Daoy (cell line): Measurements from ENCODE around the gene HPRT1. TPM values are rescaled to one million over a fixed set of nuclear protein-coding genes. Genes with fewer than 3 reads are reported as not detected.
"Not testable (repeated sequence)": the region's sequence is repeated elsewhere in the genome, so short reads cannot be mapped to it uniquely, and the experiment has no call there.

Experiments used
- DNase-seq: peaks from one replicate; pipeline ENCODE4 v3.0.0-alpha.2; 2015; ENCODE audit warnings: low read depth
- total RNA-seq: library from RNA; depleted of rRNA; stranded (reverse); fragments of >200 nt; shearing (Covaris generic); gene quantifications from 2 replicates; pipeline ENCODE4 v1.2.3, GENCODE V29; 2014; rRNA removed

HPRT1 gene, protein sequence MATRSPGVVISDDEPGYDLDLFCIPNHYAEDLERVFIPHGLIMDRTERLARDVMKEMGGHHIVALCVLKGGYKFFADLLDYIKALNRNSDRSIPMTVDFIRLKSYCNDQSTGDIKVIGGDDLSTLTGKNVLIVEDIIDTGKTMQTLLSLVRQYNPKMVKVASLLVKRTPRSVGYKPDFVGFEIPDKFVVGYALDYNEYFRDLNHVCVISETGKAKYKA
- total RNA-seq: 13.9 and 21.7 TPM in 2 replicates

DNA sequence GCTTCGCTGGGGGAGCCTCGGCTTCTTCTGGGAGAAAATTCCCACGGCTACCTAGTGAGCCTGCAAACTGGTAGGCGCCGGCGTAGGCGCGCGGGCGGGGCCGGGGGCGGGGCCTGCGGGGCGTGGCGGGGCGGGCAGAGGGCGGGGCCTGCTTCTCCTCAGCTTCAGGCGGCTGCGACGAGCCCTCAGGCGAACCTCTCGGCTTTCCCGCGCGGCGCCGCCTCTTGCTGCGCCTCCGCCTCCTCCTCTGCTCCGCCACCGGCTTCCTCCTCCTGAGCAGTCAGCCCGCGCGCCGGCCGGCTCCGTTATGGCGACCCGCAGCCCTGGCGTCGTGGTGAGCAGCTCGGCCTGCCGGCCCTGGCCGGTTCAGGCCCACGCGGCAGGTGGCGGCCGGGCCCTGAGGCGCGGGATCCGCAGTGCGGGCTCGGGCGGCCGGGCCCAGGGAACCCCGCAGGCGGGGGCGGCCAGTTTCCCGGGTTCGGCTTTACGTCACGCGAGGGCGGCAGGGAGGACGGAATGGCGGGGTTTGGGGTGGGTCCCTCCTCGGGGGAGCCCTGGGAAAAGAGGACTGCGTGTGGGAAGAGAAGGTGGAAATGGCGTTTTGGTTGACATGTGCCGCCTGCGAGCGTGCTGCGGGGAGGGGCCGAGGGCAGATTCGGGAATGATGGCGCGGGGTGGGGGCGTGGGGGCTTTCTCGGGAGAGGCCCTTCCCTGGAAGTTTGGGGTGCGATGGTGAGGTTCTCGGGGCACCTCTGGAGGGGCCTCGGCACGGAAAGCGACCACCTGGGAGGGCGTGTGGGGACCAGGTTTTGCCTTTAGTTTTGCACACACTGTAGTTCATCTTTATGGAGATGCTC, at the start of gene HPRT1:
Gene HPRT1, plus strand, starts transcription at position 161 of the 857 bp plus-strand sequence. Its CDS starts 147 bp downstream, at position 308.
- DNase-seq: peak; percentile 81

GRCh38 chrX:134416087-134416486, 43.9 kb upstream of the HPRT1 start:
- DNase-seq: no peak

- DNase-seq: no peak
These were observed 41.5 kb upstream of the HPRT1 start for GRCh38 chrX:134418317-134419113.

DNA sequence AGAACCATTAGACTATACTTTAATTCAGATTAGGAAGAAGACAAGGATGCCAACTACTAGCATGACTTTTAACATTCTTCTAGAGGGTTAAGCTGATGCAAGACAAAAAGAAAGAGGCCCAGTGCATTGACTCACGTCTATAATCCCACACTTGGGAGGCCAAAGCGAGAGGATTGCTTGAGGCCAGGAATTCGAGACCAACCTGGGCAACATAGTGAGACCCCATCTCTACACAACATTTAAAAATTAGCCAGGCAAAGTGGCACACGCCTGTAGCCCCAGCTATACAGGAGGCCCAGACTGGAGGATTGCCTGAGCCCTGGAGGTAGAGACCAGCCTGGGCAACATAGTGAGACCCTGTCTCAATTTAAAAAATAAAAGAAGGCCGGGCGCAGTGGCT, 40.2 kb upstream of the HPRT1 start:
- no peak for DNase-seq

- no peak for DNase-seq
These were observed 36.4 kb upstream of the HPRT1 start for GRCh38 chrX:134423606-134424005.

DNA sequence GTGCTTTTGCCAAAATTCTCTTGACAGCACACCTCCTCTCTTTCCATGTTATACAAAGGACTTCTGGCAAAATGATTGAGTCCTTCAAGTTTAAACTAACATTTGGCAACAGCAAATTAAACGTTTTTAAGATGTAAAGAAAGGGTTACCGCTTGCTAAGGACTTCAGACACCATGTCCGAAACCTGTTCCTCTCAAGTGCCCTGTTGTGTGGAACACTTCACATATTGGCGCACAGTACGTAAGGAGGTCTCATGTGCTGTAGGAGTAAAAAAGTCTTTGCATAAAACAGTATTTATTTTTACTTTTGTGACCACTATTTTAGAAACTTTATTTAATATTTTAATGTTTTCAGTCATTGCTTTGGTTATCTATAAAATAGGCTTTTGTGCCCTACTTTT, 33.7 kb upstream of the HPRT1 start:
- DNase-seq: no peak

DNA sequence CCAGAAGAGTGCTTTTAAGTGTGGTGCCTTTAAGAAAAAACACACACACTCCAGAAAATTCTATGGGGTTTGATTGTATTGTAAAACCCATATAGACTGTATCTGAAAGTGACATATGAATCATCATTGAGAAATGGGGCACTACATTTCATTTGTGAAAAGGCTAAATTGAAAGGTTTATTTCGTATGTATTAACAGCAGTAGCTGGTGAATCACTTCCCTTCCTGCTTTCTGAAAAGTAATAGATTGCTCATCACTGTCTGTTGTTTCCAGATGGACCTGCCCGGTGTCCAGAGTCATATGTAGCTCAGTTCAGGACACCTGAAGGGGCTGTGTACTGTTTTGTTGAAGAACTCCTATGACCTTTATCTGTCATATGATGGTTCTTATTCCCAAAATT, 28.1 kb upstream of the HPRT1 start:
- no peak for DNase-seq

GRCh38 chrX:134435894-134436293, 24.1 kb upstream of the HPRT1 start:
- no peak for DNase-seq

DNA sequence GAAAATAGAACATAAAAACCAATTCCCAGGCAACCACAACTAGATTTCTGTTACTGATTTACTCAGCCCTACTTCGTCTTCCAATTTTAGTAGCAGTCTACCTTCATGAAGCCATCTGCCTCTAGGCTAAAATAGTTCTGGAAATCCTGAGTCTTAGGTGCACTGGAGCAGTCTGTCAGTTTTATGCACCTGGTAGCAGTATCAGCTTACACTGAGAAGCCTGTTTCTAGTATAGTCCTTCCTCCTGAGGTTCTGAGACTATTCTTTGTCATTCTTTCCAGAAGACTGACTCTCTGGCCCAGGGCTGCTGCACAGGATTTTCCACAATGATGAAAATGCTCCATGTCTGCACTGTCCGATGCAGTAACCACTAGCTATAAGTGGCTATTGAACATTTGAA, 16.9 kb upstream of the HPRT1 start:
- no peak for DNase-seq

DNA sequence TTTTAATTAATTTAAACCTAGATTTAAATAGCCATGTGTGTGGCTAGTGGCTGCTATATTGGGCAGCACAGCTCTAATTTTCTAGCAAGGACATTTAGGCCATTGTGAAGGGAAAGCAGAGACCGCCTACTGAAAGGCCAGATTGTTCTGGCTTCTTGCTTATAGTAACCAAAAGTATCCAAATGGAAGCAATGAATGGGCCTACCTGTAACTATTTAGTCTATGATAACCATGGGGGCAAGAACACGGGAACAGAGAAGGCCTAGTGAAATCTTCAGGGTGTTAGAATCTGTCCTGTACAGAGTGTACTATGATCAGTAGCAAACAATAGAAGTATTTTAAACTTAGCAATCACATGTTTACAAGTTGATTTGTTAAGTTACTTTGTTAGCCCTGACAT, 16.5 kb upstream of the HPRT1 start:
- no peak for DNase-seq

- DNase-seq: no peak
These were observed 15.3 kb upstream of the HPRT1 start for GRCh38 chrX:134444681-134445080.

DNA sequence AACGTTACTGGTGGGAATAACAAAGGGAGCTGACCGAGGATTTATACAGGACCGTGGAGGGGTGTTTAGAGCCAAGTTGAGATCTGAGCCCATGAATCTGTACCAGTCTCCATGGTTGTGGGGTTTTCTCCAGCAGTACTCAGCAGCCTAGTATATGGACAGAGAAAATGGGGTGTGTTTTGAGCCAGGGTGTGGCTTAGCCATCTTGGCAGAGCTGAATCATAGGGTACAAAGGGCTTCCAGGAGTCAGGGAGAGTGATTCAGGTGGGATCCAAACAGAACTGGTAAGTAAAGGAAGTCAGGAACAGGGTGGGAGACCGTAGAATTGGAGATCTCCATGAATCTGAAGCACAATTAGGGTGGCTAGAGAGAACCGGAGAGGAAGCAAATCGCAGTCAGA, 7.4 kb upstream of the HPRT1 start:
- no peak for DNase-seq

DNA sequence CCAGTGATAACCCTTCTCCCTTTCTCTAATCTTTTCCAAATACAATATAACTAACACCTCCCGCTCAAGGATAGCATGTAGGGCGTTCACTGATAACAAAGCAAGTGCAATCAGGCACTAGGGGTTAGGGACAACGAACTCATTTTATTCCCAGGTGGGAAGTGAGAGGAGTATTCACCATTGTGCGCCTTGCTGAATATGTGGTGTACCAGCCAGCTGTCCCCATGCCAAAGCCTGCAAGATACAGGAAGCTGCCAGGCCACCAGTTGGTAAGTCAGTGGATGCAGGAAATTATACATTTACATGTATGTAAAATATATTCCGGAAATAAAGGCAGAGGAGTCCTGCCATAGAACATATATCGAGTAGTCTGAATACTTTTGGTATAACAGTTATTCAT, 6.3 kb upstream of the HPRT1 start:
- no peak for DNase-seq

GRCh38 chrX:134454506-134454905, 5.5 kb upstream of the HPRT1 start:
- DNase-seq: no peak

GRCh38 chrX:134457708-134458107, 2.3 kb upstream of the HPRT1 start:
- DNase-seq: no peak

GRCh38 chrX:134459683-134460004, 321 bp upstream of the HPRT1 start:
- DNase-seq: no peak

- DNase-seq: peak; percentile 2
These were observed 876 bp downstream of the HPRT1 start for GRCh38 chrX:134460862-134461220.

- DNase-seq: no peak
These were observed 1.5 kb downstream of the HPRT1 start for GRCh38 chrX:134461437-134461836.

DNA sequence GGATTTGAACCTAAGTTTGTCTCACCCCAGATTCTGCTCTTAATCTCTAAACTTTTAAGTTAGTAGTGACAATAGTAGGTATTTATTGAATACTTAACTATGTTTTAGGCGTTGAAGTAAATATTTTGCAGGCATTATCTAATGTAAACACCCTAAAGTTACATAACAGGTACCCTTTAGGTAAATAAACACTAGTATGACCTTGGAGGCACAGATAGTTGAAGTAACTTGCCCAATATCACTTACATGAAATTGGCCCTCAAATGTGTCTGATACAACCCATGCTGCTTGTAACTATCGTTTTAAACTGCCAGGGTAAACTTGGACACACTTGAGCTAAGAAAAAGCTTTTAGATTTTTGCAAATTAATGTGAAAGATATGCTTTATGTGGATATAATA, 3.0 kb downstream of the HPRT1 start:
- DNase-seq: no peak

DNA sequence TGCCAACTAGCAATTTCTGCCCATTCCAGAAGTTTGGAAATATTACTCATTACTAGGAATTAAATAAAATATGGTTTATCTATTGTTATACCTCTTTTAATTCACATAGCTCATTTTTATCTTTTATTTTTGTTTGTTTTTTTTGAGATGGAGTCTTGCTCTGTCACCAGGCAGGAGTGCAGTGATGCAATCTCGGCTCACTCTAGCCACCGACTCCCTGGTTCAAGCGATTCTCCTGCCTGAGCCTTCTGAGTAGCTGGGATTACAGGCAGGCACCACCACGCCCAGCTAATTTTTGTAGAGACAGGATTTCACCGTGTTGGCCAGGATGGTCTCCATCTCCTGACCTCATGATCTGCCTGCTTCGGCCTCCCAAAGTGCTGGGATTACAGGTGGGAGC, 4.5 kb downstream of the HPRT1 start:
- not testable (repeated sequence) for DNase-seq

GRCh38 chrX:134469486-134469885, 9.5 kb downstream of the HPRT1 start:
- DNase-seq: peak; percentile 22

GRCh38 chrX:134470013-134470412, 10.0 kb downstream of the HPRT1 start:
- no peak for DNase-seq

GRCh38 chrX:134472041-134472440, 12.1 kb downstream of the HPRT1 start:
- DNase-seq: no peak
